AG09319 (cell line): Measurements from ENCODE around the gene ATG10.
"Not testable (repeated sequence)": the region's sequence is repeated elsewhere in the genome, so short reads cannot be mapped to it uniquely, and the experiment has no call there.

Experiments
- DNase-seq: peaks from one replicate; pipeline ENCODE4 v3.0.0-alpha.2; 2010; ENCODE audit warnings: low read depth; ENCODE audit errors: extremely low read depth
- TF ChIP-seq, protein P1 (sequence below): IDR thresholded peaks from 2 replicates; pipeline ENCODE4 v1.5.1; 2011; ENCODE audit warnings: low read depth, mild to moderate bottlenecking, inconsistent platforms, low read length, moderate library complexity

The ATG10 gene

DNA sequence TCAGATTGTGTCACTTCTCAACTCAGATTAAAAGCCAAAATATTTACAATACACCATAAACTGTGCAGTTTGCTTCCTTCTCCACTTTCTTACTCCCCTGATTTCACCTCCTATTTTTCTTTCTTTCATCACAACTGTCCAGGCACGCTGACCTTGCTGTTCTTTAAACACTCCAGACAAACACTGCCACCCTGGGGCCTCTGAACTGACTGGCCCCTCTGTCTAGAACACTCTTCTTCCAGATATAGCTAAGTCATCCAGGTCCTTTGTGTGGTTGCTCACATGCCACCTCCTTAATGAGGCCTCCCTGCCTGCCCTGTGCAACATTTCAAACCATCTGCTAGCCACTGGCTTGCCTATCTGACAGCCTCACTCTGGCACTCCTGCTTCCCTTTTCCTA, 46.6 kb downstream of the ATG10 start:
- DNase-seq: no peak
- TF ChIP-seq, protein P1, sequence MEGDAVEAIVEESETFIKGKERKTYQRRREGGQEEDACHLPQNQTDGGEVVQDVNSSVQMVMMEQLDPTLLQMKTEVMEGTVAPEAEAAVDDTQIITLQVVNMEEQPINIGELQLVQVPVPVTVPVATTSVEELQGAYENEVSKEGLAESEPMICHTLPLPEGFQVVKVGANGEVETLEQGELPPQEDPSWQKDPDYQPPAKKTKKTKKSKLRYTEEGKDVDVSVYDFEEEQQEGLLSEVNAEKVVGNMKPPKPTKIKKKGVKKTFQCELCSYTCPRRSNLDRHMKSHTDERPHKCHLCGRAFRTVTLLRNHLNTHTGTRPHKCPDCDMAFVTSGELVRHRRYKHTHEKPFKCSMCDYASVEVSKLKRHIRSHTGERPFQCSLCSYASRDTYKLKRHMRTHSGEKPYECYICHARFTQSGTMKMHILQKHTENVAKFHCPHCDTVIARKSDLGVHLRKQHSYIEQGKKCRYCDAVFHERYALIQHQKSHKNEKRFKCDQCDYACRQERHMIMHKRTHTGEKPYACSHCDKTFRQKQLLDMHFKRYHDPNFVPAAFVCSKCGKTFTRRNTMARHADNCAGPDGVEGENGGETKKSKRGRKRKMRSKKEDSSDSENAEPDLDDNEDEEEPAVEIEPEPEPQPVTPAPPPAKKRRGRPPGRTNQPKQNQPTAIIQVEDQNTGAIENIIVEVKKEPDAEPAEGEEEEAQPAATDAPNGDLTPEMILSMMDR: no peak

DNA sequence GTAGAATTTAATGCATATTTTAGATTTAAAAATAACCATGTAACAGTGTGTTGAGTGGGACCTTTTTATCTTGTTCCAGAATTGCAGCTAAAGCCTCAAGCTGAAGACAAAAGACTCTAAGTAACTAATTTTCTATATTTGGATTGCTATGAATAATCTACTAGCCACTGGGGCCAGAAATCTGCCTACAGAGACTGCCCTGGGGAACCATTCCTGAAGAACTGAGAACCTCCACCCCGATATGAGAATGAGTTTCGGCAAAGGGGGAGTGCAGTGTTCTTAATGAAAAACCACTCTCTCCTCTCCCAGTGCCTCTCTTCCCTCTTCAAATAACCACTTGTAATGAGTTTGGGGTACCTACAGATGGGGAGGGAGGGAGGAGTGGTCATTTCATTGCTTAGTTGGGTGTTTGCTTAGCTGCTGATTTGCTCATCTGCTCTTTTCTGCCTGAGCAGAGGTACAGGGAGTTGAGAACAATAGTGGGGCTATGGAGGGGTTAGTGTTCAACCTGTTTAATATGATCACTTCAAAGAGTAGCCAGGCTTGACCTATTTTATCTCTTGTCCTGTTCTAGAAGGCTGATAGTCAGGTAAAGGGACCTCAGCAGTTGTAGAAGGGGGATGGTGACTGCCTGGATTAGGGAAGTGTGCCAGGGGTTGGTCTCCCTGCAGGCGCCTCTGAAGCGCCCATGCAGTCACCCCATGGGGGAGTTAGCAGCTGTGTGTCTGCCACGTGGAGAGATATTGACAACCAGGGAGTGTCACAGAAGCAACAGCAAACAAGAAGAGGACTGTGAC, 47.7 kb downstream of the ATG10 start:
- no peak for DNase-seq
- TF ChIP-seq, protein P1: no peak

DNA sequence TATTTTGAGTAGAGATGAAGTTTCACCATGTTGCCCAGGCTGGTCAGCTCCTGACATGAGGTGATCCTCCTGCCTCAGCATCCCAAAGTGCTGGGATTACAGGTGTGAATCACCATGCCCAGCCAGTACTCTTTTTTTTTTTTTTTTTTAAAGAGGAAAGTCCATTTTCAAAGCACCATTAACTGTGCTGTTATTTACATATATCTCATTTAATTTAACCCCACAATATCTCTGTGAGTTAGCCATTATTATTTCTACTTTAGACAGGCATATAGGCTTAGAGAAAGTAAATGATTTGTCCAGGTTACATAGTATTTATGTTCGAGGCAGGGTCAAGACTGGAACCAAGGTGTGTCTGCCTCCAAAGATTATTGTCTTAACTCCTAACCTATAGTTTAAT, 50.7 kb downstream of the ATG10 start:
- TF ChIP-seq, protein P1: no peak
- DNase-seq: no peak

DNA sequence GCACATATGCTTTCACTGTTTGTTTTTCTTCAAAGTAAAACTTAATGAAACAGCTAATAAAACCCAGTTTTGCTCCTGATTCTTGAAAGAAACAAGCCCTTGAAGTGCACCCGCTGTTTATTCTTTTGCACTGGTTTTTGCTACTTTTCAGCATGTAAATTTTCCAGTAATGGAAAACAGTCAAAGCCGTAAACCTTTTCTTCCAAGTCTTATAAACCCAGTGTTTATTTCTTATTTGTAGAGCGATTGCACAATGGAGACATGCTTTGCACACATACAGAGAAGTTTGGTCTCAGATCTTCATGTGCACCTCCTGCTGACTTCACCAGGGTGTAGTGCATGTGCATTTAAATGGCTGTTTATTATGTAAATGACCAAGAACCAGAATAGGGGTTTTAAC, 51.8 kb downstream of the ATG10 start:
- TF ChIP-seq, protein P1: no peak
- no peak for DNase-seq

DNA sequence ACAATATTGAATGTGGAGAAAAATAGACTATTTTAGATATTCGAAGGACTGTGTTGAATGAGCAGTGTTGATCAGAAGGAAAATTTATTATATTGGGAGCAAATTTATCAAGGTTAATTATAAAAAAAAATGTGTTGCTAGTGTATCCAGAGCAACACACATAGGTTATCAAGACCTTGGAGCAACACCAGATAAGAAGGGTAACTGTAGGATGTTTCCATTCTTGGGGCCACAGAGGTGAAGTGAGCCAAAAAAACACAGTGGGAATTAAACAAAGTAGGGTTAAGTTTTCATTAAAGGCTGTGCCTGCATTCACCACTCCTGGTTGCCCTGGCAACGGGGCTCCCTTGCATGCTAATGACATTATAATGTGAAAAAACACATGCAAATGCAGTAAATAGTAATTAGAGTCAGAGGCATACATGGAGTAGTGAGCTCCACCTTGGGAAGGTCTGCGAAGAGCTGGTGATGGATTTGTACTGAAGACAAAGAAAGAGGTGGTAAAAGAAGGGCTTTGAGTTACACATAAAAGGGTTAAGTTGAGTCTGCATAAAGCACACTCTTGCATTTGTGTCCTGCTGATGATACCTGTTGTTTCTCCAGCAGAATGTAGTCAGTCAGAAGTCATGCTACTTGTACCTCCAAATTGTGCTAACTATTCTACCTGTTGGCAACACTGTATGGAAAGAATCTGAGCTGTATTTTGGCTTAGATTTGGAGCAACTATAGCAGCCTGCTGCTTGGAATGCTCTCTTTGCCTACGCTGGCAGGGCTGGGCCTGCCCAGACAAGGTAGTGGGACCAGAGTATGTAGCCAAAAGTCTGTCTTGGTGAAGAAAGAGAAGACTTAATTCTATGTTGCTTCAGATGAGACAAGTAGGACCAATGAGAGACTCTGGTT, 59.6 kb downstream of the ATG10 start:
- TF ChIP-seq, protein P1: no peak
- no peak for DNase-seq

DNA sequence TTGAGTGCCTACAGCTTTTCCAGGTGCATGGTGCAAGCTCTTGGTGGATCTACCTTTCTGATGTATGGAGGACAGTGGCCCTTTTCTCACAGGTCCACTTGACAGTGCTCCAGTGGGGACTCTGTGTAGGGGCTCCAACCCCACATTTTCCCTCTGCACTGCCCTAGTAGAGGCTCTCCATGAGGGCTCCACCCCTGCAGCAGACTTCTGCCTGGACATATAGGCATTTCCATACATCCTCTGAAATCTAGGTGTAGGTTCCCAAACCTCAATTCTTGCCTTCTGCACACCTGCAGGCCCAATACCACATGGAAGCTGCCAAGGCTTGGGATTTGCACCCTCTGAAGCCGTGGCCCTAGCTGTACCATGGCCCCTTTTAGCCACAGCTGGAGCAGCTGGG, 71.1 kb downstream of the ATG10 start:
- DNase-seq: not testable (repeated sequence)

DNA sequence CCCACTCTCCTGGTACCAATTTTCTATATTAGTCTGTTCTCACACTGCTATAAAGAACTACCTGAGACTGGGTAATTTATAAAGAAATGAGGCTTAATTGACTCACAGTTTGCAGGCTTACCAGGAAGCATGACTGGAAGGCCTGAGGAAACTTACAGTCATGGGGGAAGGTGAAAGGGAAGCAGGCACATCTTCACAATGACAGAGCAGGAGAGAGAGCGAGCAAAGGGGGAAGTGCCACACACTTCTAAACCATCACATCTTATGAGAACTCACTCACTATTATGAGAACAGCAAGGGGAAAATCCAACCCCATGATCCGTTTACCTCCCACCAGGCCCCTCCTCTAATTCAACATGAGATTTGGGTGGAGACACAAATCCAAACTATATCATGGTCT, 72.2 kb downstream of the ATG10 start:
- DNase-seq: no peak
- TF ChIP-seq, protein P1: no peak
